AG09319 (cell line): ENCODE results near the gene RHEB.

Experiments used
- DNase-seq: peaks from one replicate; pipeline ENCODE4 v3.0.0-alpha.2; 2010; ENCODE audit warnings: low read depth; ENCODE audit errors: extremely low read depth
- TF ChIP-seq, protein P1 (sequence below): IDR thresholded peaks from 2 replicates; pipeline ENCODE4 v1.5.1; 2011; ENCODE audit warnings: low read depth, mild to moderate bottlenecking, inconsistent platforms, low read length, moderate library complexity

The RHEB gene

DNA sequence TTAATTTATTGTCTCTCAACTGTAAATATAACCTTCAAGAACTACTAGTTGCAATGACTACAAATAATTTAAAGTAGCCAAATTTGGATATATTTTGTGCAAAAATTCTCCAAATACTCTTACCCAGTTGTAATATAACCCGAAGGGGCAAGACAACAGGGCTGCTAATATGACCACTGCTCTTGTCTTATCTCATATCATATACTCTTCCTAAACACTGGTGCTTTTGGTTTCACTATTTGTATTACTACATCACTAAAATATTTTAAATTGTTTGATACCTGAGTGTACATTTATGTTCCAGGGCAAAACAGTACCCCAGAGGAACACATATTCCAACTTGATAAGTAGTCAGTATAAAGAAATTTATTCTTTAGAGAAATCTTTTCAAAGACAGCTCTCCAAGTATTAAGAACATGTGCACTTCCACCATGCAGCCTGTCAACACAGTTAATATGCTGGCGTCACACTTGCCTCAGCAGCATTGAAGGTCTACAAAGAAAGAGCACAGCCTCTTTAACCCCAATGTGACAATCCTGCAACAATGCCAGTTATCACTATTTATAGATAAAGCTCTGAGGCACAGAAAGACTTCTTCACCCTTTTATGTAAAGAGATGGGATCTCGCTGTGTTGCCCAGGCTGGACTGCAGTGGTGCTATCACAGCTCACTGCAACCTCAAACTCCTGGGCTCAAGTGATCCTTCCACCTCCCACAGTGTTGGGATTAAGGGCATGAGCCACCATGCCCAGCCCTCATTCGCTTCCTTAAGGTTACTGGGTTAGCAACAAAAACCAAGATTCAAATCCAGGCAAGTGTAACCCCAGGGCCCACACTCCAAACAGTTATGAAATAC, 37.8 kb downstream of the RHEB start:
- TF ChIP-seq, protein P1, sequence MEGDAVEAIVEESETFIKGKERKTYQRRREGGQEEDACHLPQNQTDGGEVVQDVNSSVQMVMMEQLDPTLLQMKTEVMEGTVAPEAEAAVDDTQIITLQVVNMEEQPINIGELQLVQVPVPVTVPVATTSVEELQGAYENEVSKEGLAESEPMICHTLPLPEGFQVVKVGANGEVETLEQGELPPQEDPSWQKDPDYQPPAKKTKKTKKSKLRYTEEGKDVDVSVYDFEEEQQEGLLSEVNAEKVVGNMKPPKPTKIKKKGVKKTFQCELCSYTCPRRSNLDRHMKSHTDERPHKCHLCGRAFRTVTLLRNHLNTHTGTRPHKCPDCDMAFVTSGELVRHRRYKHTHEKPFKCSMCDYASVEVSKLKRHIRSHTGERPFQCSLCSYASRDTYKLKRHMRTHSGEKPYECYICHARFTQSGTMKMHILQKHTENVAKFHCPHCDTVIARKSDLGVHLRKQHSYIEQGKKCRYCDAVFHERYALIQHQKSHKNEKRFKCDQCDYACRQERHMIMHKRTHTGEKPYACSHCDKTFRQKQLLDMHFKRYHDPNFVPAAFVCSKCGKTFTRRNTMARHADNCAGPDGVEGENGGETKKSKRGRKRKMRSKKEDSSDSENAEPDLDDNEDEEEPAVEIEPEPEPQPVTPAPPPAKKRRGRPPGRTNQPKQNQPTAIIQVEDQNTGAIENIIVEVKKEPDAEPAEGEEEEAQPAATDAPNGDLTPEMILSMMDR: no peak
- no peak for DNase-seq

DNA sequence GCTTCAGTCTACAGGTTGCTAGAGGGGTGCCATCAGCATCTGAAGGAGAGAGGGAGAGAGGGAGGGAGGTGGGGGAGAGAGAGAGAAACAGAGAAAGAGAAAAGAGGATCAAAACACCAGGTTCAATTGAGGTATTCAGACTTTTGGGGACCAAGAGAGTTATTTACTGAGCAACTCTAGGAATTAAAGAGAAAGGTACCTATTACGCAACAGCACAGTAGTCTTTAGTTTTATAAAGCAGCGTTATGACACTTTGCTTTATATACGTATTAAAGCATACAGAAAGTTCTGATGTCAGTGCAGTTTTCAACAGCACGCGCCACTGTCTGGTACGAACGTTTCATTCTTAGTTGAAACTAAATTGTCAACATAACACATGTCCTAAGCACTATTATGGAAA, 41.8 kb downstream of the RHEB start:
- TF ChIP-seq, protein P1: no peak
- no peak for DNase-seq

DNA sequence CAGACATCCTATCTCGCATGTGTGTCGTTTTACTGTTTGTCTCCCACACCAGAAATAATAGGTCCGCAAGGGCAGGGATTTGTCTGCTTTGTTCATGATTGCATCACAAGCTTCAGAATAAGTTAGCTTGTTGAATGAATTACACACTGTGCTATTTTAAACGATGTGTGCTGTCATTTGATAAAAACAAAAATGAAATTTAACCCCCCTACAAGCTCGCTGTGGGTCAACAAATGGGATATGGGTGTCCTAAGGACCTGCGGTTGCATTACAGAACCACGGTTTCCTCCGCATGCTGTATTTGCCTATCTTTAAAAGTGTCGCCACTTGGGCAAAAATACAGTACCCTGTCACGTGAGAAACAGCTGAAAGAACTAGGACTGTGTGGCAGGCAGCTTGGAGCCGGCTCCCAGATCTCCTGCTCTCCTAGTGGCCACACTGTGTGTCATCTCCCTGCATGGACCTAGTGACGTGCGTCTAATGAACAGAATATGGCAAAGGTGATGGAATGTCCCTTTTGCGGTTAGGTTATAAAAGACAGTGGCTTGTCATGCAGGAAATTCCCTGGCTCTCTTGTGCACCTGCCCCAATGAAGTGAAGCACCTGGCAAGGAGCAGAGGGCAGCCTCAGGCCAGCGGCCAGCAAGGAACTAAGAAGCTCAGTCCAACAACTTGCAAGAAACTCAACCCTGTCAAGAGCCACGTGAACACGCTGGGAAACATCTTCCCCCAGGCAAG, 46.9 kb downstream of the RHEB start:
- TF ChIP-seq, protein P1: no peak
- DNase-seq: no peak

DNA sequence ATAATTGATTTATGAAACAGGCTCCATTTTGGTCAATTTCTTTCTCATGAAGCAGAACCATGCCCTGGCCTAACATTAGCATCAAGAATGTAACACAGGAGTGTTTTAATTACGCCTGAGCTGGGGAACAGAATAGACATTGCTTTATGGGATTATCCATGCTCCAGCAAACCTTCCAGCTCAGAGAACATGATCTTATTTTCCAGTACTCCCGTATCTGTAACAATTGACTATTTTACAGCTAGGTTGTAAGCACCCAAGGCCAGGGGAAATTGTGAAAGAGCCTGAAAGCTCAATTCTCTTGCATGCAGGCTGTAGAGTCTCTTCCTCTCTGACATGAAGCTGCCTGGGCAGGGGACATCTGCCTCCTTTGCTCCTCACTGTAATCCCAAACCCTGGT, 49.0 kb downstream of the RHEB start:
- TF ChIP-seq, protein P1: no peak
- no peak for DNase-seq

DNA sequence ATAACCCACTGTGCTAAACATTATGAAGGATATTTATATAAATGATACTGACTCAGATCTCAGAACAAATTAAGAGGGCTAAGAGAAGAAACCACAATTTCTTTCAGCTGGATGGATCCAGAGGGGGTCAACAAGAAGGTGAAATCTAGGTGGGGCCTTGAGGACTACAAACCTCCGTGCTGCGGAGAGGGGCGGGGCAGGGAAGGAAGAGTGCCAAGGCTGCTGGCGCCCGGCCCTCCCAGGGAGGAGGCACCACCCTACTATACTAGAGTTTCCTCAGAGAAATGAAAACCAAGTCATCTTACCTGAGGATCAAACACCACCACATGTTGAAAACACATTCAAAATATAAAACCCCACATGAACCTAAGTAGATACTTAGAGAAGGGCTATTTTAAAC, 50.4 kb downstream of the RHEB start:
- no peak for DNase-seq
- TF ChIP-seq, protein P1: no peak

DNA sequence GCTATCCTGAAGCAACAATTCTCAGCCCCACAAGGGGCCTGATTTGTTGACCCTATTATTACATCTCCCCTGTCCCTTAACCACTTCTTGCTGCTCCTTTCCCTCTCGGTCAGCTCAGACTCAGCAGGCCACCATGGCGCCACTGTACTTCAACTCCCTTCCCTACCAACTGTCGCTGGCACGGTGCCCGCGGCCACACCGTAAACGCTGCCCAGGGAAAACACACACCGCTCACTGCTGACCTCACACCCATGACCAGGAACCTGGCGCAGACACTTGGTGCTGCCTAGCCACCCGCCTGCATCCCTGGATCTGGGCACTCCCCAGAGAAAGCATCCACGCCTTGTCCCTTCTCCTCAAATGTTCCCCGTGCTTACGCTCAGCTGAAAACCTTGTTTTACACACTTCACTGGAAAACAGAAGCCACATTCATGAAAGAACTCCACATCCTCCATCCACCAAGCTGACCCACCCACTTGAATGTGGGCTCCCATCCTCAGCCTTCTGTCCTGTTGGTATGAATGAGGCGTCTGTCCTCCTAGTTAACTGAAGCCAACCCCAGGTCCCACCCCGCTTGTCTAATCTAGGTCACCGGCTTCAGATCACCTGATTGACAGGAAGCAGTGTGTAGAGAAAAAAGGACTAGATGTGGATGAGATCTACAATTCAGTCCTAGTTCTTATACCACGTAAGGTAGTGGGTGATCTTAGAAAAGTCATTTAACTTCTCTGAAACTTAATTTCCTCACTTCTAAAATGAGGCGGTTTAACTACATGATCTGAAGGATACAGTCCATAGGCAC, 51.3 kb downstream of the RHEB start:
- DNase-seq: no peak
- TF ChIP-seq, protein P1: no peak
